ENCODE data around the gene CD248. TPM values are rescaled to one million over a fixed set of nuclear protein-coding genes. Genes with fewer than 3 reads are reported as not detected.

The CD248 gene
- total and polyA plus RNA-seq, 2 donors (not counting 1 experiment from before 2014, with no cell fraction given) = 0.40 to 0.96 TPM

- no peaks in the 10 kb centered on the region for H3K27me3 ChIP-seq (replicated peaks in 1 of 4; ENCODE audit: control extremely low read depth in 1 of 4, control insufficient read depth in 3 of 4, insufficient read depth in 4 of 4, low read length in 3 of 4)
- peak overlapping the region; percentile 76 to 95 for H3K27ac ChIP-seq (ENCODE audit: low read length in 2 of 2)
- no peaks in the 10 kb centered on the region for H3K9me3 ChIP-seq (ENCODE audit: control extremely low read depth in 1 of 3, control insufficient read depth in 2 of 3, insufficient read depth in 1 of 3, low read length in 2 of 3)
- H3K27me3 Mint-ChIP-seq = no peaks in the 10 kb centered on the region
- H3K4me2 ChIP-seq (replicated peaks; ENCODE audit: low read depth, low read length, poor library complexity, severe bottlenecking) = peak overlapping the region; percentile 77
- DNase-seq (peak; percentile 89), ATAC-seq (ENCODE audit: low read depth) (peak; percentile 74)
- ChIA-PET CTCF (interaction anchor here (0.6 to 2.0 kb wide), 7 partner anchors 9 to 29 kb away, joined by 3 to 6 read pairs (median 4); partner anchors contain the start of gene YIF1A), POLR2A (interaction anchor here (1.1 to 1.4 kb wide), 3 partner anchors 30 to 54 kb away, joined by 3 to 6 read pairs (median 5); partner anchors contain the start of genes RAB1B and SLC29A2)
- peak overlapping the region; percentile 47 for H3K9ac ChIP-seq (ENCODE audit: low read length)
- no peaks in the 10 kb centered on the region for H3K79me2 ChIP-seq (ENCODE audit: control insufficient read depth, insufficient read depth, low read length)
- 7% methylated on average over 14 of the region's 16 CpGs for WGBS (ENCODE audit: insufficient coverage)
- peak overlapping the region in 4 of 5 experiments; percentile 6 to 51 (median 20) for H3K4me3 ChIP-seq (ENCODE audit: control extremely low read depth in 1 of 5, extremely low read depth in 1 of 5, insufficient read depth in 1 of 5, low read depth in 2 of 5, low read length in 4 of 5)
- no peaks in the 10 kb centered on the region for H3K36me3 ChIP-seq (replicated peaks in 1 of 2; ENCODE audit: control extremely low read depth in 1 of 2, control insufficient read depth in 1 of 2, extremely low read depth in 1 of 2, insufficient read depth in 2 of 2, low read length in 1 of 2)
- H3K27ac Mint-ChIP-seq = peak overlapping the region; percentile 98
- no peaks in the 10 kb centered on the region for H3K9me3 Mint-ChIP-seq (ENCODE audit: insufficient read depth)
- H2AFZ ChIP-seq (ENCODE audit: insufficient read depth, low read depth, low read length, poor library complexity, severe bottlenecking) = peak overlapping the region; percentile 50
- no peaks in the 10 kb centered on the region for H4K20me1 ChIP-seq (ENCODE audit: control insufficient read depth, insufficient read depth, low read length, poor library complexity, severe bottlenecking)
- peaks cover 34 to 37% of the 10 kb centered on the region in 2 donors for H3K4me1 ChIP-seq (ENCODE audit: control insufficient read depth in 2 of 2, insufficient read depth in 2 of 2, low read length in 2 of 2)
- intact Hi-C loops (cut with micrococcal nuclease) = loop anchor here (1.0 kb wide), 1 partner anchor 10 kb away; no protein-coding TSS in a partner anchor
- TF ChIP-seq CTCF (IDR thresholded peaks at IDR 0.05) (no peak), EZH2 (IDR thresholded peaks at IDR 0.05; ENCODE audit: borderline replicate concordance, insufficient read depth, low read depth, low read length, poor library complexity, severe bottlenecking) (no peak)
- H3K4me3 Mint-ChIP-seq = peak overlapping the region; percentile 91
- H3K4me1 Mint-ChIP-seq = peaks cover 42% of the 10 kb centered on the region
These were observed 1.1 kb upstream of the CD248 start for GRCh38 chr11:66317723-66318599.
